Measurements from ENCODE around the gene SSPN. TPM values are rescaled to one million over a fixed set of nuclear protein-coding genes. Genes with fewer than 3 reads are reported as not detected.
A peak's percentile ranks its signal among the peaks of the same experiment; 100 is the strongest.

Gene SSPN
- total RNA-seq, 1 donor from 2014 or later: 2.1 TPM

GRCh38 chr12:26271024-26271423, 75.7 kb downstream of the SSPN start:
- DNase-seq (ENCODE audit: low spot score, unreplicated experiment): no peak
- Mint-ChIP-seq H3K4me1 (ENCODE audit: low read depth) (peaks cover 23% of the 10 kb centered on the region), H3K4me3 (ENCODE audit: low read depth) (no peak overlapping the region), H3K27ac (no peak overlapping the region), H3K36me3 (ENCODE audit: insufficient read depth) (no peaks in the 10 kb centered on the region), H3K9me3 (ENCODE audit: low read depth) (no peaks in the 10 kb centered on the region), H3K27me3 (peaks cover 5% of the 10 kb centered on the region)
- TF ChIP-seq, protein P1, sequence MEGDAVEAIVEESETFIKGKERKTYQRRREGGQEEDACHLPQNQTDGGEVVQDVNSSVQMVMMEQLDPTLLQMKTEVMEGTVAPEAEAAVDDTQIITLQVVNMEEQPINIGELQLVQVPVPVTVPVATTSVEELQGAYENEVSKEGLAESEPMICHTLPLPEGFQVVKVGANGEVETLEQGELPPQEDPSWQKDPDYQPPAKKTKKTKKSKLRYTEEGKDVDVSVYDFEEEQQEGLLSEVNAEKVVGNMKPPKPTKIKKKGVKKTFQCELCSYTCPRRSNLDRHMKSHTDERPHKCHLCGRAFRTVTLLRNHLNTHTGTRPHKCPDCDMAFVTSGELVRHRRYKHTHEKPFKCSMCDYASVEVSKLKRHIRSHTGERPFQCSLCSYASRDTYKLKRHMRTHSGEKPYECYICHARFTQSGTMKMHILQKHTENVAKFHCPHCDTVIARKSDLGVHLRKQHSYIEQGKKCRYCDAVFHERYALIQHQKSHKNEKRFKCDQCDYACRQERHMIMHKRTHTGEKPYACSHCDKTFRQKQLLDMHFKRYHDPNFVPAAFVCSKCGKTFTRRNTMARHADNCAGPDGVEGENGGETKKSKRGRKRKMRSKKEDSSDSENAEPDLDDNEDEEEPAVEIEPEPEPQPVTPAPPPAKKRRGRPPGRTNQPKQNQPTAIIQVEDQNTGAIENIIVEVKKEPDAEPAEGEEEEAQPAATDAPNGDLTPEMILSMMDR (IDR thresholded peaks at IDR 0.05; ENCODE audit: unreplicated experiment): no peak

DNA sequence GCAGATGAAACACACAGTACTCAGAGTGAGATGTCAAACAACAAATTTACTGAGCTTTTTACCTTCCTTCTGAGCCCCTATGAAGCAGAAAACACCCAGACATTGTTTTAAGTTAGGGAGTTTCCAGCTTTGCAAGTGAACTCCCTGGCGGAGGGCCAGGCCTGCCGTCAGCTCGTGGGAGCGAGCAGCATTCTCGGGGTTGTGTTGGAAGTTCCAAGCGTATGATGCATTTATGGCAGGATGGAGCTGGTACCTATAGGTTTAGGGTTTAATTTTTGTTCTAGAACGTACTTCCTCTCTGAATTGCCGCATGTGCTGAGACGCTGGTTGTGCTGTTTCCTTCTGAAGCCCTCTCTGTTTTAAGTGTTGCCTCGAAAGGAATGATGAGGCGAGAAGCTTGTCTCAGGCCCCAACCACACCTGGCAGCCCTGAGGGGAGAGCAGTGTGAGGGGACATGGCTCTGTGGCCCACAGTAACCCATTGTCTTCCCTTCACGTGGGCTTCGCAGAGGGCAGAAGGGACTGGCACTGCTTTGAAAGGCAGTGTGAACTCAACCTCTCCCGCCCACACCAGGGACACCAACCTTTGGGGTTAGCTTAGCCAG, 76.6 kb downstream of the SSPN start:
- Mint-ChIP-seq H3K27ac (no peak overlapping the region), H3K4me3 (ENCODE audit: low read depth) (no peak overlapping the region), H3K9me3 (ENCODE audit: low read depth) (no peaks in the 10 kb centered on the region), H3K4me1 (ENCODE audit: low read depth) (peaks cover 23% of the 10 kb centered on the region), H3K36me3 (ENCODE audit: insufficient read depth) (no peaks in the 10 kb centered on the region), H3K27me3 (peaks cover 5% of the 10 kb centered on the region)
- no peak for DNase-seq (ENCODE audit: low spot score, unreplicated experiment)
- TF ChIP-seq, protein P1 (IDR thresholded peaks at IDR 0.05; ENCODE audit: unreplicated experiment): no peak

- no peak overlapping the region for H3K27ac Mint-ChIP-seq
- TF ChIP-seq, protein P1 (IDR thresholded peaks at IDR 0.05; ENCODE audit: unreplicated experiment): no peak
- H3K4me3 Mint-ChIP-seq (ENCODE audit: low read depth): no peak overlapping the region
- peaks cover 23% of the 10 kb centered on the region for H3K4me1 Mint-ChIP-seq (ENCODE audit: low read depth)
- H3K36me3 Mint-ChIP-seq (ENCODE audit: insufficient read depth): no peaks in the 10 kb centered on the region
- no peaks in the 10 kb centered on the region for H3K9me3 Mint-ChIP-seq (ENCODE audit: low read depth)
- no peak for DNase-seq (ENCODE audit: low spot score, unreplicated experiment)
- peaks cover 5% of the 10 kb centered on the region for H3K27me3 Mint-ChIP-seq
Observed at GRCh38 chr12:26272851-26273250, 77.5 kb downstream of the SSPN start.

DNA sequence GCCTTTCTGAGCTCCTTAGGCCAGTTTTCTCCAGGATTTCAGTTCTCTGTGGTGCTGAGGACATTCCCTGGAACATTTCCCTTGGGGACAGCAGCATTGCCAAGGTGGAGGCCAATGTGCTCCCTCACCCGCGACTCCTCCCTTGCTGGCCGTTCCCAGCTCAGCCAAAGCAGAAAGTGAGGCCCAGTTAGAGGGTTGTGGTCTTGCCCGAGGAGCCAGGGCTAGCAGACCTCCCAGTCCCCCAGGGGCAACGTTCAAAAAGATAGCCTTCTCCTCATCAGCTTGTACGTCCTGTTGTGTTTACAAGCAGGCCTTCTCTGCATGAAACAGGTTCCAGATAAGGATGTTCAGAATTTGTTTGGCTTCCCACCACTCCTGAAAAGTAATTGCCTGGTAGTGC, 78.4 kb downstream of the SSPN start:
- H3K9me3 Mint-ChIP-seq (ENCODE audit: low read depth): no peaks in the 10 kb centered on the region
- no peak for DNase-seq (ENCODE audit: low spot score, unreplicated experiment)
- no peak overlapping the region for H3K27ac Mint-ChIP-seq
- peaks cover 5% of the 10 kb centered on the region for H3K27me3 Mint-ChIP-seq
- peaks cover 18% of the 10 kb centered on the region for H3K4me1 Mint-ChIP-seq (ENCODE audit: low read depth)
- no peak overlapping the region for H3K4me3 Mint-ChIP-seq (ENCODE audit: low read depth)
- no peaks in the 10 kb centered on the region for H3K36me3 Mint-ChIP-seq (ENCODE audit: insufficient read depth)
- TF ChIP-seq, protein P1 (IDR thresholded peaks at IDR 0.05; ENCODE audit: unreplicated experiment): no peak

- TF ChIP-seq, protein P1 (IDR thresholded peaks at IDR 0.05; ENCODE audit: unreplicated experiment): no peak
- no peak for DNase-seq (ENCODE audit: low spot score, unreplicated experiment)
- Mint-ChIP-seq H3K27ac (peak overlapping the region; percentile 39), H3K4me1 (ENCODE audit: low read depth) (peaks cover 16% of the 10 kb centered on the region), H3K36me3 (ENCODE audit: insufficient read depth) (no peaks in the 10 kb centered on the region), H3K27me3 (peaks cover 10% of the 10 kb centered on the region), H3K4me3 (ENCODE audit: low read depth) (no peak overlapping the region), H3K9me3 (ENCODE audit: low read depth) (no peaks in the 10 kb centered on the region)
Observed at GRCh38 chr12:26274441-26275312, 79.3 kb downstream of the SSPN start.

Measured in progenitor cell of endocrine pancreas (in vitro differentiated cells).